Trophoblast cell (in vitro differentiated cells and primary cell): ENCODE results near the gene ARHGAP8.

Source experiments
- DNase-seq, 2 donors: peaks; one replicate each; pipeline ENCODE4 v3.0.0-alpha.2; 2016
- H2AFZ ChIP-seq: 2 replicates; pipeline ENCODE4 v1.6.1; 2013; ENCODE audit warnings: low read length, moderate library complexity, mild to moderate bottlenecking; ENCODE audit not compliant: insufficient read depth, poor library complexity
- H2AK5ac ChIP-seq: 2 replicates; pipeline ENCODE4 v1.6.1; 2013; ENCODE audit warnings: mild to moderate bottlenecking, low read length
- H2BK120ac ChIP-seq: 2 replicates; pipeline ENCODE4 v1.6.1; 2013; ENCODE audit warnings: low read length, mild to moderate bottlenecking, moderate library complexity; ENCODE audit not compliant: insufficient read depth, poor library complexity
- H2BK12ac ChIP-seq: 2 replicates; pipeline ENCODE4 v1.6.1; 2013; ENCODE audit warnings: mild to moderate bottlenecking, low read length, moderate library complexity
- H2BK5ac ChIP-seq: 2 replicates; pipeline ENCODE4 v1.6.1; 2013; ENCODE audit warnings: low read length, low read depth, moderate library complexity, mild to moderate bottlenecking; ENCODE audit not compliant: poor library complexity
- H3K14ac ChIP-seq: 2 replicates; pipeline ENCODE4 v1.6.1; 2013; ENCODE audit warnings: mild to moderate bottlenecking, low read length
- H3K18ac ChIP-seq: 2 replicates; pipeline ENCODE4 v1.6.1; 2013; ENCODE audit warnings: mild to moderate bottlenecking, low read length
- H3K23ac ChIP-seq: 2 replicates; pipeline ENCODE4 v1.6.1; 2013; ENCODE audit warnings: low read length
- H3K27ac ChIP-seq: 2 replicates; pipeline ENCODE4 v1.5.1; 2013; ENCODE audit warnings: low read depth, mild to moderate bottlenecking, inconsistent platforms, low read length, moderate library complexity
- H3K27me3 ChIP-seq: 2 replicates; pipeline ENCODE4 v1.6.1; 2013; ENCODE audit warnings: inconsistent platforms, mild to moderate bottlenecking, low read length, moderate library complexity; ENCODE audit not compliant: insufficient read depth
- H3K36me3 ChIP-seq, 2 experiments: 1 replicate in 1 of 2; 2 replicates in 1 of 2; pipeline ENCODE4 v1.6.1; 2013; ENCODE audit warnings: low read length in 2 of 2, mild to moderate bottlenecking in 2 of 2, moderate library complexity in 1 of 2; ENCODE audit not compliant: insufficient read depth in 2 of 2, control insufficient read depth in 1 of 2
- H3K4ac ChIP-seq: 2 replicates; pipeline ENCODE4 v1.6.1; 2013; ENCODE audit warnings: low read depth, mild to moderate bottlenecking, low read length, moderate library complexity
- H3K4me1 ChIP-seq, 2 experiments: 1 replicate in 1 of 2; 2 replicates in 1 of 2; pipeline ENCODE4 v1.6.1; 2013; ENCODE audit warnings: low read length in 2 of 2, mild to moderate bottlenecking in 2 of 2, moderate library complexity in 1 of 2; ENCODE audit not compliant: insufficient read depth in 2 of 2, control insufficient read depth in 1 of 2
- H3K4me2 ChIP-seq: 2 replicates; pipeline ENCODE4 v1.6.1; 2013; ENCODE audit warnings: inconsistent platforms, mild to moderate bottlenecking, low read length, moderate library complexity
- H3K4me3 ChIP-seq: 2 replicates; pipeline ENCODE4 v1.5.1; 2013; ENCODE audit warnings: mild to moderate bottlenecking, low read depth, low read length, inconsistent platforms
- H3K79me1 ChIP-seq: one replicate; pipeline ENCODE4 v1.6.1; 2013; ENCODE audit warnings: low read length
- H3K79me2 ChIP-seq: 2 replicates; pipeline ENCODE4 v1.6.1; 2013; ENCODE audit warnings: low read length, mild to moderate bottlenecking; ENCODE audit not compliant: control insufficient read depth, insufficient read depth, poor library complexity
- H3K9ac ChIP-seq: 2 replicates; pipeline ENCODE4 v1.6.1; 2013; ENCODE audit warnings: mild to moderate bottlenecking, low read length
- H3K9me3 ChIP-seq: 2 replicates; pipeline ENCODE4 v1.6.1; 2013; ENCODE audit warnings: low read depth, mild to moderate bottlenecking, control low read depth, inconsistent platforms, low read length; ENCODE audit not compliant: insufficient read depth
- H4K12ac ChIP-seq: 2 replicates; pipeline ENCODE4 v1.6.1; 2013; ENCODE audit warnings: low read depth, mild to moderate bottlenecking, low read length, moderate library complexity
- H4K8ac ChIP-seq: 2 replicates; pipeline ENCODE4 v1.6.1; 2013; ENCODE audit warnings: low read depth, mild to moderate bottlenecking, low read length, moderate library complexity
- H4K91ac ChIP-seq: one replicate; pipeline ENCODE4 v1.6.1; 2013; ENCODE audit warnings: low read depth, mild to moderate bottlenecking, low read length, moderate library complexity
- WGBS: extraction: QIAGEN DNeasy Blood & Tissue Kit; methylation state at CpG from one replicate; pipeline ENCODE4 v1.1.7; 2013; ENCODE audit warnings: missing lambda C conversion rate; ENCODE audit not compliant: insufficient read length, insufficient coverage; ENCODE audit errors: extremely low coverage; 5-methylcytosine and 5-hydroxymethylcytosine counted together

ARHGAP8 gene

GRCh38 chr22:44706488-44706887, 45.9 kb upstream of the ARHGAP8 start:
- Histone ChIP-seq H4K12ac (no peak overlapping the region), H3K4me3 (no peak overlapping the region), H3K9ac (no peak overlapping the region), H2AFZ (no peak overlapping the region), H3K18ac (no peak overlapping the region), H2BK120ac (no peak overlapping the region), H3K27ac (no peak overlapping the region), H3K4ac (no peak overlapping the region), H3K36me3 (peaks cover 8 to 10% of the 10 kb centered on the region in 2 experiments), H3K23ac (no peak overlapping the region), H2BK12ac (no peak overlapping the region), H4K91ac (no peak overlapping the region), H2AK5ac (no peak overlapping the region), H2BK5ac (no peak overlapping the region), H3K4me1 (peaks cover 19 to 21% of the 10 kb centered on the region in 2 experiments), H4K8ac (no peak overlapping the region), H3K14ac (no peak overlapping the region), H3K4me2 (no peak overlapping the region), H3K79me2 (peaks cover 13% of the 10 kb centered on the region), H3K79me1 (peaks cover 27% of the 10 kb centered on the region), H3K9me3 (peaks cover 3% of the 10 kb centered on the region), H3K27me3 (no peaks in the 10 kb centered on the region)
- no CpG with 5 or more reads among the region's 8 CpGs for WGBS
- DNase-seq: no peak

GRCh38 chr22:44707178-44707577, 45.2 kb upstream of the ARHGAP8 start:
- Histone ChIP-seq H2AK5ac (no peak overlapping the region), H3K4me1 (peaks cover 16 to 19% of the 10 kb centered on the region in 2 experiments), H4K12ac (no peak overlapping the region), H3K36me3 (peaks cover 8 to 10% of the 10 kb centered on the region in 2 experiments), H3K27ac (no peak overlapping the region), H3K14ac (no peak overlapping the region), H2AFZ (no peak overlapping the region), H3K18ac (no peak overlapping the region), H3K79me2 (peaks cover 13% of the 10 kb centered on the region), H2BK5ac (no peak overlapping the region), H3K27me3 (no peaks in the 10 kb centered on the region), H4K91ac (peak overlapping the region; percentile 5), H4K8ac (no peak overlapping the region), H3K79me1 (peaks cover 27% of the 10 kb centered on the region), H2BK120ac (no peak overlapping the region), H2BK12ac (no peak overlapping the region), H3K9me3 (peaks cover 4% of the 10 kb centered on the region), H3K4me3 (no peak overlapping the region), H3K23ac (no peak overlapping the region), H3K9ac (no peak overlapping the region), H3K4me2 (no peak overlapping the region), H3K4ac (no peak overlapping the region)
- WGBS: no CpG with 5 or more reads among the region's 10 CpGs
- DNase-seq: peak in 1 of 2 donors; percentile 19

GRCh38 chr22:44707752-44708151, 44.6 kb upstream of the ARHGAP8 start:
- no peak for DNase-seq
- H3K4me2 ChIP-seq: no peak overlapping the region

GRCh38 chr22:44709881-44710392, 42.4 kb upstream of the ARHGAP8 start:
- no peak overlapping the region for H3K4me2 ChIP-seq
- peaks cover 2% of the 10 kb centered on the region for H3K9me3 ChIP-seq
- H3K27me3 ChIP-seq: no peaks in the 10 kb centered on the region
- no peak overlapping the region for H4K12ac ChIP-seq
- H3K18ac ChIP-seq: peak overlapping the region; percentile 56
- H3K23ac ChIP-seq: no peak overlapping the region
- no peak overlapping the region for H3K4me3 ChIP-seq
- H3K27ac ChIP-seq: no peak overlapping the region
- peaks cover 11 to 13% of the 10 kb centered on the region in 2 experiments for H3K36me3 ChIP-seq
- H3K4me1 ChIP-seq: peaks cover 4 to 12% of the 10 kb centered on the region in 2 experiments
- no CpG with 5 or more reads among the region's 12 CpGs for WGBS
- H3K9ac ChIP-seq: no peak overlapping the region
- peak overlapping the region; percentile 66 for H4K91ac ChIP-seq
- no peak overlapping the region for H2BK5ac ChIP-seq
- H2AFZ ChIP-seq: no peak overlapping the region
- no peak overlapping the region for H2BK120ac ChIP-seq
- H2AK5ac ChIP-seq: no peak overlapping the region
- peak overlapping the region; percentile 44 for H3K14ac ChIP-seq
- no peaks in the 10 kb centered on the region for H3K79me2 ChIP-seq
- H3K4ac ChIP-seq: peak overlapping the region; percentile 27
- peak overlapping the region; percentile 39 for H4K8ac ChIP-seq
- DNase-seq: no peak
- H3K79me1 ChIP-seq: peaks cover 13% of the 10 kb centered on the region
- H2BK12ac ChIP-seq: no peak overlapping the region

More at GRCh38 chr22:44707752-44708151, 44.6 kb upstream of the ARHGAP8 start:
- Histone ChIP-seq H2AFZ (no peak overlapping the region), H3K79me1 (peaks cover 21% of the 10 kb centered on the region), H3K27me3 (no peaks in the 10 kb centered on the region), H3K9me3 (peaks cover 5% of the 10 kb centered on the region), H2BK5ac (no peak overlapping the region), H3K23ac (no peak overlapping the region), H3K4me3 (no peak overlapping the region), H3K27ac (no peak overlapping the region), H3K79me2 (peaks cover 8% of the 10 kb centered on the region), H3K36me3 (peaks cover 8 to 10% of the 10 kb centered on the region in 2 experiments), H2BK12ac (no peak overlapping the region), H3K14ac (no peak overlapping the region), H4K8ac (peak overlapping the region; percentile 14), H4K12ac (no peak overlapping the region), H2AK5ac (no peak overlapping the region), H3K4ac (no peak overlapping the region), H2BK120ac (no peak overlapping the region), H4K91ac (peak overlapping the region; percentile 5), H3K18ac (no peak overlapping the region), H3K9ac (no peak overlapping the region), H3K4me1 (peaks cover 16 to 19% of the 10 kb centered on the region in 2 experiments)
- no CpG with 5 or more reads among the region's 11 CpGs for WGBS
